Breast epithelium (tissue), 4 donors: Measurements from ENCODE around the gene ITGAX. TPM values are rescaled to one million over a fixed set of nuclear protein-coding genes. Genes with fewer than 3 reads are reported as not detected.

Experiments used
- DNase-seq, 2 donors: peaks; one replicate each; pipeline ENCODE4 v3.0.0-alpha.2; 2019; ENCODE audit warnings: low spot score in 2 of 2
- H3K27ac ChIP-seq, 2 donors: fragments of 200-600 bp; sonication (generic) in 1 of 2; one replicate each; pipeline ENCODE4 v1.5.1; 2016 to 2019; ENCODE audit warnings: mild to moderate bottlenecking in 1 of 2
- H3K27me3 ChIP-seq, 2 donors: fragments of 200-600 bp; sonication (generic) in 1 of 2; one replicate each; pipeline versions ENCODE4 v1.5.1 to v1.6.0; 2017 to 2019; ENCODE audit warnings: control low read depth in 1 of 2, mild to moderate bottlenecking in 1 of 2
- H3K36me3 ChIP-seq: fragments of 200-600 bp; one replicate; pipeline ENCODE4 v1.5.1; 2019
- H3K4me1 ChIP-seq, 2 donors: fragments of 200-600 bp; sonication (generic); one replicate each; pipeline ENCODE4 v1.5.1; 2016 to 2019; ENCODE audit warnings: control low read depth in 1 of 2
- H3K4me3 ChIP-seq, 3 donors: fragments of 200-600 bp; sonication (generic); 1 replicate in 2 of 3; 2 replicates in 1 of 3; pipeline ENCODE4 v1.5.1; 2016 to 2019; ENCODE audit warnings: mild to moderate bottlenecking in 3 of 3, moderate library complexity in 2 of 3
- H3K9me3 ChIP-seq, 2 donors: fragments of 200-600 bp; sonication (generic) in 1 of 2; one replicate each; pipeline ENCODE4 v1.5.1; 2016 to 2019; ENCODE audit warnings: control low read depth in 1 of 2
- CTCF ChIP-seq, 3 donors: fragments of 450-650 bp; IDR thresholded peaks; one replicate each; pipeline ENCODE4 v1.5.1; 2016 to 2017; ENCODE audit warnings: antibody characterized with exemption in 3 of 3, mild to moderate bottlenecking in 3 of 3, moderate library complexity in 3 of 3
- POLR2A ChIP-seq: fragments of 450-650 bp; IDR thresholded peaks from one replicate; pipeline ENCODE4 v1.6.1; 2016; ENCODE audit warnings: antibody characterized with exemption, mild to moderate bottlenecking, moderate library complexity
- POLR2AphosphoS5 ChIP-seq, 3 donors: sonication (generic); formaldehyde crosslinking; IDR thresholded peaks; one replicate each; pipeline ENCODE4 v1.6.1; 2017; ENCODE audit warnings: antibody characterized with exemption in 3 of 3
- intact Hi-C: fragments of 100-400 bp; cut with DNase I; formaldehyde crosslinking; loops from one replicate; pipeline ENCODE4 v1.15.1; 2023; ENCODE audit warnings: low total_unique reads
- total RNA-seq, 3 donors: library from RNA; depleted of rRNA; stranded (reverse); fragments of >200 nt; gene quantifications; one replicate each; pipeline ENCODE4 v1.1.0, GENCODE V29; 2016

The ITGAX gene
- total RNA-seq, 3 donors from 2014 or later, result 3.6 to 16.8 (median 5.1) TPM

GRCh38 chr16:31395647-31396046 lies 40.7 kb downstream of the ITGAX start:
- TF ChIP-seq POLR2A (no peak), CTCF (IDR thresholded peaks at IDR 0.05) (no peak), POLR2AphosphoS5 (IDR thresholded peaks at IDR 0.05) (no peak)
- no peak for DNase-seq

GRCh38 chr16:31397096-31397660 lies 42.2 kb downstream of the ITGAX start:
- Histone ChIP-seq H3K27ac (no peak overlapping the region), H3K9me3 (peaks cover 0 to 9% of the 10 kb centered on the region in 2 donors), H3K27me3 (no peaks in the 10 kb centered on the region), H3K4me1 (no peaks in the 10 kb centered on the region), H3K4me3 (no peak overlapping the region), H3K36me3 (no peaks in the 10 kb centered on the region)
- intact Hi-C loops, result no loop called here
- no peak for DNase-seq
- TF ChIP-seq POLR2AphosphoS5 (IDR thresholded peaks at IDR 0.05), result no peak
- no peak for TF ChIP-seq POLR2A
- TF ChIP-seq CTCF (IDR thresholded peaks at IDR 0.05), result no peak

More at GRCh38 chr16:31395647-31396046, 40.7 kb downstream of the ITGAX start:
- Histone ChIP-seq H3K27ac (no peak overlapping the region), H3K4me1 (no peaks in the 10 kb centered on the region), H3K9me3 (peaks cover 0 to 9% of the 10 kb centered on the region in 2 donors), H3K4me3 (no peak overlapping the region), H3K36me3 (no peaks in the 10 kb centered on the region), H3K27me3 (no peaks in the 10 kb centered on the region)
- intact Hi-C loops, result no loop called here

- DNase-seq, result no peak
- H3K27ac ChIP-seq, result no peak overlapping the region
- TF ChIP-seq POLR2AphosphoS5 (IDR thresholded peaks at IDR 0.05) (no peak), POLR2A (no peak), CTCF (IDR thresholded peaks at IDR 0.05) (no peak)
- H3K4me3 ChIP-seq, result no peak overlapping the region
- intact Hi-C loops, result no loop called here
- no peaks in the 10 kb centered on the region for H3K27me3 ChIP-seq
- H3K36me3 ChIP-seq, result no peaks in the 10 kb centered on the region
- H3K9me3 ChIP-seq, result peaks cover 0 to 9% of the 10 kb centered on the region in 2 donors
- no peaks in the 10 kb centered on the region for H3K4me1 ChIP-seq
Observed at GRCh38 chr16:31397701-31398100, 42.7 kb downstream of the ITGAX start.

GRCh38 chr16:31400191-31400590 lies 45.2 kb downstream of the ITGAX start:
- TF ChIP-seq CTCF (IDR thresholded peaks at IDR 0.05) (no peak), POLR2AphosphoS5 (IDR thresholded peaks at IDR 0.05) (no peak), POLR2A (no peak)
- H3K36me3 ChIP-seq, result no peaks in the 10 kb centered on the region
- intact Hi-C loops, result no loop called here
- H3K4me1 ChIP-seq, result no peaks in the 10 kb centered on the region
- H3K27me3 ChIP-seq, result no peaks in the 10 kb centered on the region
- no peak overlapping the region for H3K4me3 ChIP-seq
- DNase-seq, result no peak
- peaks cover 0 to 9% of the 10 kb centered on the region in 2 donors for H3K9me3 ChIP-seq
- H3K27ac ChIP-seq, result no peak overlapping the region

- intact Hi-C loops, result no loop called here
- peaks cover 0 to 9% of the 10 kb centered on the region in 2 donors for H3K9me3 ChIP-seq
- no peak overlapping the region for H3K4me3 ChIP-seq
- no peaks in the 10 kb centered on the region for H3K4me1 ChIP-seq
- TF ChIP-seq POLR2AphosphoS5 (IDR thresholded peaks at IDR 0.05) (no peak), CTCF (IDR thresholded peaks at IDR 0.05) (no peak), POLR2A (no peak)
- no peaks in the 10 kb centered on the region for H3K36me3 ChIP-seq
- no peak overlapping the region for H3K27ac ChIP-seq
- H3K27me3 ChIP-seq, result no peaks in the 10 kb centered on the region
- no peak for DNase-seq
Observed at GRCh38 chr16:31401436-31401835, 46.5 kb downstream of the ITGAX start.
